ENCODE results near the gene PHF2.

DNA sequence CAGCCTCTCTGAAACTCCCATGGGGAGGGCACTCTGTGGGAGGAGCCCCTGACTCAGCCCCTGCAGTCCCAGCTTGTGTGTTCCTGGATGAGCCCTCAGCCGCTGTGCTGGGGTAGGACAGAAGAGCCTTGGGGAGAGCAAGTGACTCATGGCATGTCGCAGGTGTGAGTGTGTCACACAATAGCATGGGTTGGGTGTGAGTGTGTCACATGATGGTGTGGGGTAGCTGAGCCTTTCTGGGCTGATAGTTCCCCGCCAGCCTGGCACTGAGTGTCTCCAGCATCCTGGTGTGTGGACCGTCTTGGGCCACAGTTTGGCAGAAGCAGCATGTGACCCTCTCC lies 83.4 kb downstream of the PHF2 start:
- no peak for TF ChIP-seq ELF4 (IDR thresholded peaks at IDR 0.05)
- no peak for TF ChIP-seq FOXM1 (IDR thresholded peaks at IDR 0.05; ENCODE audit: borderline replicate concordance)

All from HEK293T (cell line).